GM12891 (cell line): Measurements from ENCODE around the gene SNX22.

Experiments
- PAX5 ChIP-seq: IDR thresholded peaks from 2 replicates; pipeline ENCODE4 v1.6.1; 2011; ENCODE audit warnings: low read length, moderate library complexity, mild to moderate bottlenecking; ENCODE audit not compliant: insufficient read depth, severe bottlenecking
- POLR2A ChIP-seq: IDR thresholded peaks from 2 replicates; pipeline ENCODE4 v1.6.1; 2011; ENCODE audit warnings: low read depth, low read length, control low read depth
- POLR2AphosphoS5 ChIP-seq: IDR thresholded peaks from 2 replicates; pipeline ENCODE4 v1.6.1; 2011; ENCODE audit warnings: low read depth, low read length, control low read depth
- SPI1 ChIP-seq: IDR thresholded peaks from 2 replicates; pipeline ENCODE4 v1.6.1; 2011; ENCODE audit warnings: low read depth, low read length, control low read depth

- TF ChIP-seq POLR2AphosphoS5 = no peak
- TF ChIP-seq PAX5 = no peak
- no peak for TF ChIP-seq POLR2A
- no peak for TF ChIP-seq SPI1
Observed at GRCh38 chr15:64102497-64102896, 49.0 kb upstream of the SNX22 start.
